ENCODE results near the gene DUOXA1.

DNA sequence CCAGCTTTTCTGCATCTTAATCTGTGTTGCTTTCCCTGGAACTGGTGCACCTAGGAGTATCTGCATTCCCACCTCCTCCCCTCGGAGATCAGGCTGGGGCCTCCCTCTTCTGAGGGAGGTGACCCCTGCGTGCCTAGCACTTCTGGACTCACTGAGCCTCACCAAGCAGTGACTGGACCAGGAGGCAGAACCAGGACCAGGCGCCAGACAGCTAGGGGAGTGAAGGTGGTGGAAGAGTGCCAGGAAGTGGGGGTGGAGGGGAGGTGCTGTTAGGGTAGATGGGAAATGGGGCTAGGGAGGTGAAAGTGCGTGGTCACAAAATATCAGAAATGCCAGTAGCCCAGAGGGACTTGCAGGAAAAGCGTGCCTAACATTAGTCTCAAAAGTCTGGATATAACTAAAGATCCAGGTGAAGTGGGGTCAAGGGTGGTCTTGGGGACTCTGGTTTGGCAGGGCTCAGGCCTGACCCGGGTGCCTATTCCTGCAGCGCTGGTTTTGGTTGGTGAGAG lies 14.3 kb downstream of the DUOXA1 start:
- no peak for TF ChIP-seq EZH2 (IDR thresholded peaks at IDR 0.05)
- TF ChIP-seq, protein P1, sequence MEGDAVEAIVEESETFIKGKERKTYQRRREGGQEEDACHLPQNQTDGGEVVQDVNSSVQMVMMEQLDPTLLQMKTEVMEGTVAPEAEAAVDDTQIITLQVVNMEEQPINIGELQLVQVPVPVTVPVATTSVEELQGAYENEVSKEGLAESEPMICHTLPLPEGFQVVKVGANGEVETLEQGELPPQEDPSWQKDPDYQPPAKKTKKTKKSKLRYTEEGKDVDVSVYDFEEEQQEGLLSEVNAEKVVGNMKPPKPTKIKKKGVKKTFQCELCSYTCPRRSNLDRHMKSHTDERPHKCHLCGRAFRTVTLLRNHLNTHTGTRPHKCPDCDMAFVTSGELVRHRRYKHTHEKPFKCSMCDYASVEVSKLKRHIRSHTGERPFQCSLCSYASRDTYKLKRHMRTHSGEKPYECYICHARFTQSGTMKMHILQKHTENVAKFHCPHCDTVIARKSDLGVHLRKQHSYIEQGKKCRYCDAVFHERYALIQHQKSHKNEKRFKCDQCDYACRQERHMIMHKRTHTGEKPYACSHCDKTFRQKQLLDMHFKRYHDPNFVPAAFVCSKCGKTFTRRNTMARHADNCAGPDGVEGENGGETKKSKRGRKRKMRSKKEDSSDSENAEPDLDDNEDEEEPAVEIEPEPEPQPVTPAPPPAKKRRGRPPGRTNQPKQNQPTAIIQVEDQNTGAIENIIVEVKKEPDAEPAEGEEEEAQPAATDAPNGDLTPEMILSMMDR (IDR thresholded peaks at IDR 0.05) = no peak
